ENCODE data around the gene PFKFB1. TPM values are rescaled to one million over a fixed set of nuclear protein-coding genes. Genes with fewer than 3 reads are reported as not detected.

Gene PFKFB1
- total RNA-seq = 0.13 TPM in 1 of 2 replicates, not detected in the other

GRCh38 chrX:54994099-54994498 is at the start of gene PFKFB1:
Gene PFKFB1 (minus strand): TSS chrX:54994188. CDS start chrX:54994007, 181 bp downstream.

DNA sequence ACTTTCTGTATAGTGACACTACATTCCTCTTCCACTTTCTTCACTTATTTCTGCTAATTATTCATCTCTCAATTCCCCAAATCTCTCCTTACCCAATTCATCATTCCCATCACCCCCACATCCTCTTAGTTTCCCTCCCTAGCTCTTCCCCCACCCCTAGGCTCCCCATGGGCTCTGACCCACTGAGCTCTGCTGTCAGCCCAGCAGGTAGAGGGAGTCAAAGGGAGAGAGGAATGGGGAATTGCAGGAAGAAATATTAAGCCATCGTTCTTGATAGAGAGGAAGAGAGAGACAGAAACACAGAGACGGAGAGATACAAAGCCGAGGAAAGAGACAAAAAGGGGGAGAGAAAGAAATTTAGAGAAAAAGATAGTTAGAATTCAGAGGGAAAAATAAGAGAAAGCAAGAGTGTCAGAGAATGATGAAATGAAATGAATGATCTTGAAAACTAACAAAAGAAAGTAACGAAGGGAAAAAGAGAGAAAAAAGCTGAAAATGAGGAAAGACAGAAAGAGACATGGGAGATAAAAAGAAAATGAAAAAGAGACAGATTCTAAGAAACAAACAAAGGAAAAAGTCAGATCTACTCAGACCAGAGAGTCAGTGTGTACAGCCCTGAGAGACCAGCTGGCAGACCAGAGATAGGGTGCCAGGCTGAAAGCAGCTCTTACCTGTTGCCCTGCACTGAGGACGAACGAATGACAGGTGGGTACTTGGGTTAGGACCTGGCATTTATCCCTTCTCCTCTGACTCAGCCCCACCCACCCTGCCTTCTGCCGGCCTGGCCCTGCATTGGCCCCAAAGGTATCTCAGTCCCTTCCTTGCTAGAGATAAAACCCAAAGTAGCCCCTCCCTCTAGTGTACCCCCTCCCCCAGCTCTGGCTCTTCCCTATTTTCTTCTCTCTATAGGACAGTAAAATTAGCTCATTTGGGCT is 36.5 kb upstream of the PFKFB1 start, which contains the start of gene ALAS2:
Gene ALAS2 (minus strand): TSS at position 707 of the 935 bp plus-strand sequence. CDS start 4,977 bp downstream, outside the sequence.

DNA sequence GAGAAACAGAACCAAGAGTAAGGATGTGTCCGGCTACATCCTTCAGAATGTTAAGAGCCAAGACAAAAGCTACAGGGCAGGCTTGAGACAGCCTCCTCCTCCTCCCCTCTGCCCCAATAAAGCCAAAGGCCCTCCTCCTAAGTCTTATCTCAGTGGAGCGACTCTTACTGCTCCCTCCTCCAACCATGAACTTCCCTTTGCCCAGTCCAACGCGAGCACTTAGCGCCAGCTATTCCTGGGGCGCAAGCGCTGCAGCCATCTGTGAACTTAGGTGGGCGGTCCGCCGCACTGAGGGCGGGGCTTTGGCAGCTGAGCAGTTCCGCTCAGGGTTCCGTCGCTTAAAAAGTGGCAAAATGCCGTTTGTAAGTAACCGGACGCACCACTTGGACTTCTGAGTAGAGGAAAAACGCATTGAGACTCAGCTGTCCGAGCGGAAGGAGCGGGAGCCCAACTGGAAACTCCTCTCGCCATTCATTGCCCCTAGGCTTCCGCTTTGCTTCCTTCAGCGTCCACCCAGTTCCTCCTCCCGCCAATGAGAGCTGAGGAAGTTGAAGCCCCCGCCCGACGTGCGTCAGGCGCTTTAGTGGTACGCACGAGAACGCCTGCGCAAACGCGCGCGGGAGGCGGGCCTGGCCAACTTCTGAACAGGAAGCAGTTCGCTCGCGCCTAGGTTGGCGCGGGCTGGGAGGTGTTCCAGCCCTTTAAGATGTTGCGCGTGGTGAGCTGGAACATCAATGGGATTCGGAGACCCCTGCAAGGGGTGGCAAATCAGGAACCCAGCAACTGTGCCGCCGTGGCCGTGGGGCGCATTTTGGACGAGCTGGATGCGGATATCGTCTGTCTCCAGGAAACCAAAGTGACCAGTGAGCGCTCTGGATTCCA is 6.0 kb upstream of the PFKFB1 start, which contains the start of gene APEX2:
Gene APEX2 (plus strand): TSS at position 647 of the 882 bp plus-strand sequence. CDS start 60 bp downstream, at position 707.

GRCh38 chrX:54920610-54921426 is 73.2 kb downstream of the PFKFB1 start, which contains the start of gene TRO:
Gene TRO (plus strand): TSS chrX:54920824. CDS start chrX:54922247, 1,423 bp downstream.

Small RNAs within 50 kb of the gene (small RNA-seq; reads per million reads assigned to genes)
- gene RF00614 = not detected

Other genes with a start within 250 kb of the PFKFB1 start
- gene ITIH6, start 195.9 kb downstream of the PFKFB1 start, total RNA-seq = under 0.01 TPM in 2 replicates
- gene MAGED2, start 186.4 kb downstream of the PFKFB1 start, total RNA-seq = 188 and 203 TPM in 2 replicates
- gene TRO, start 73.4 kb downstream of the PFKFB1 start, total RNA-seq = 20.0 and 21.3 TPM in 2 replicates
- 5.4 and 7.5 TPM in 2 replicates for gene APEX2, start 6.2 kb upstream of the PFKFB1 start, total RNA-seq
- gene ALAS2, start 36.8 kb upstream of the PFKFB1 start, total RNA-seq = not detected in 2 replicates
- gene PAGE2B, start 80.8 kb upstream of the PFKFB1 start, total RNA-seq = not detected in 2 replicates
- not detected in 2 replicates for gene PAGE2, start 94.8 kb upstream of the PFKFB1 start, total RNA-seq
- not detected in 2 replicates for gene PAGE5, start 226.2 kb upstream of the PFKFB1 start, total RNA-seq

Measured in articular chondrocyte of knee joint (primary cell).